Hepatocyte (in vitro differentiated cells): ENCODE data around the gene PELO. TPM values are rescaled to one million over a fixed set of nuclear protein-coding genes. Genes with fewer than 3 reads are reported as not detected.

Experiments used
- DNase-seq: peaks from one replicate; pipeline ENCODE4 v3.0.0-alpha.2; 2016; ENCODE audit warnings: low spot score
- H2AFZ ChIP-seq: fragments of 200-600 bp; sonication (generic); 2 replicates; pipeline ENCODE4 v1.6.0; 2016; ENCODE audit warnings: antibody characterized with exemption, mild to moderate bottlenecking
- H3K27ac ChIP-seq: fragments of 200-600 bp; sonication (generic); 2 replicates; pipeline ENCODE4 v1.5.1; 2016; ENCODE audit warnings: mild to moderate bottlenecking
- H3K27me3 ChIP-seq: fragments of 200-600 bp; sonication (generic); 2 replicates; pipeline ENCODE4 v1.6.1; 2016
- H3K36me3 ChIP-seq: fragments of 200-600 bp; sonication (generic); replicated peaks from 2 replicates; pipeline ENCODE4 v1.5.1; 2016; ENCODE audit warnings: low read depth; ENCODE audit not compliant: insufficient read depth
- H3K4me1 ChIP-seq: fragments of 200-600 bp; sonication (generic); 2 replicates; pipeline ENCODE4 v1.5.1; 2016; ENCODE audit warnings: mild to moderate bottlenecking, moderate library complexity; ENCODE audit not compliant: insufficient read depth
- H3K4me2 ChIP-seq: fragments of 200-600 bp; sonication (generic); 2 replicates; pipeline ENCODE4 v1.6.0; 2016
- H3K4me3 ChIP-seq: fragments of 200-600 bp; sonication (generic); 2 replicates; pipeline ENCODE4 v1.5.1; 2016; ENCODE audit warnings: mild to moderate bottlenecking
- H3K79me2 ChIP-seq: fragments of 200-600 bp; sonication (generic); 2 replicates; pipeline ENCODE4 v1.6.0; 2017; ENCODE audit warnings: mild to moderate bottlenecking
- H3K9me2 ChIP-seq: fragments of 200-600 bp; sonication (generic); replicated peaks from 2 replicates; pipeline ENCODE4 v1.6.0; 2017; ENCODE audit warnings: mild to moderate bottlenecking; ENCODE audit not compliant: insufficient read depth
- H3K9me3 ChIP-seq: fragments of 200-600 bp; sonication (generic); 2 replicates; pipeline ENCODE4 v1.5.1; 2016; ENCODE audit warnings: low read depth, mild to moderate bottlenecking
- H4K20me1 ChIP-seq: fragments of 200-600 bp; sonication (generic); 2 replicates; pipeline ENCODE4 v1.6.0; 2016; ENCODE audit warnings: mild to moderate bottlenecking; ENCODE audit not compliant: insufficient read depth, poor library complexity, severe bottlenecking
- EZH2 ChIP-seq: fragments of 200-600 bp; sonication (generic); IDR thresholded peaks from 2 replicates; pipeline ENCODE4 v1.6.1; 2016; ENCODE audit warnings: antibody characterized with exemption, mild to moderate bottlenecking, borderline replicate concordance
- EZH2phosphoT487 ChIP-seq: fragments of 200-600 bp; sonication (generic); IDR thresholded peaks from one replicate; pipeline ENCODE4 v1.6.1; 2018; ENCODE audit warnings: antibody characterized with exemption, mild to moderate bottlenecking, low read depth, moderate library complexity; ENCODE audit not compliant: unreplicated experiment, severe bottlenecking
- WGBS: methylation state at CpG from one replicate; pipeline ENCODE4 v1.1.6; 2016; ENCODE audit warnings: low lambda C conversion rate; ENCODE audit errors: missing lambda C conversion rate; 5-methylcytosine and 5-hydroxymethylcytosine counted together
- polyA plus RNA-seq: library from polyadenylated mRNA; unstranded; fragments of >200 nt; fragmentation: Nextera tagmentation; extraction: Ambion mirVana; gene quantifications from 2 replicates; pipeline ENCODE4 v1.2.1, GENCODE V29; 2016
- total RNA-seq: library from RNA; depleted of rRNA; stranded (reverse); fragments of >200 nt; gene quantifications from 2 replicates; pipeline ENCODE4 v1.2.3, GENCODE V29; 2014
- TF ChIP-seq, protein P1 (sequence below): fragments of 200-600 bp; sonication (generic); IDR thresholded peaks from 2 replicates; pipeline ENCODE4 v1.5.1; 2016; ENCODE audit warnings: antibody characterized with exemption, mild to moderate bottlenecking; ENCODE audit not compliant: poor library complexity

Gene PELO
- total and polyA plus RNA-seq, 2 experiments from 2014 or later, result 21.9 to 27.0 TPM

DNA sequence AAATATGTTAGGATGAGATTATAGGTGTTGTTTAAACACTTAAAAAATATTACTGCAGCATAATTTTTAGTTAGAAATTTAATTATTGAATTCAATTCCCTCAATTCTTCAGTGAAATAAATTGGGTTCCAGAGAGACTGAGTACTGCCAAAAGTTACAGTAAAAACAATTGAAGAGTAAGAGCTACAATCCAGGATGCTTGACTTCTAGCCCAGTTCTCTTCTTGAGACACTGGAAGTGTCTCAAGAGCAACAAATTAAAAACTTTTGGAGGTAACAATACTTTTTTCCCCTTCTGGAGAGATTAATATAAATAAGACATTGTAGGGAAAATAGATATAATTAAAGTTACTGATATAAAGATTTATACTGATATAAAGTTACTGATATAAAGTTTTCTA, 8.3 kb downstream of the PELO start:
- H3K79me2 ChIP-seq, result peaks cover 69% of the 10 kb centered on the region
- H2AFZ ChIP-seq, result no peak overlapping the region
- H3K4me2 ChIP-seq, result no peak overlapping the region
- H3K4me3 ChIP-seq, result no peak overlapping the region
- TF ChIP-seq EZH2, result no peak
- TF ChIP-seq, protein P1, sequence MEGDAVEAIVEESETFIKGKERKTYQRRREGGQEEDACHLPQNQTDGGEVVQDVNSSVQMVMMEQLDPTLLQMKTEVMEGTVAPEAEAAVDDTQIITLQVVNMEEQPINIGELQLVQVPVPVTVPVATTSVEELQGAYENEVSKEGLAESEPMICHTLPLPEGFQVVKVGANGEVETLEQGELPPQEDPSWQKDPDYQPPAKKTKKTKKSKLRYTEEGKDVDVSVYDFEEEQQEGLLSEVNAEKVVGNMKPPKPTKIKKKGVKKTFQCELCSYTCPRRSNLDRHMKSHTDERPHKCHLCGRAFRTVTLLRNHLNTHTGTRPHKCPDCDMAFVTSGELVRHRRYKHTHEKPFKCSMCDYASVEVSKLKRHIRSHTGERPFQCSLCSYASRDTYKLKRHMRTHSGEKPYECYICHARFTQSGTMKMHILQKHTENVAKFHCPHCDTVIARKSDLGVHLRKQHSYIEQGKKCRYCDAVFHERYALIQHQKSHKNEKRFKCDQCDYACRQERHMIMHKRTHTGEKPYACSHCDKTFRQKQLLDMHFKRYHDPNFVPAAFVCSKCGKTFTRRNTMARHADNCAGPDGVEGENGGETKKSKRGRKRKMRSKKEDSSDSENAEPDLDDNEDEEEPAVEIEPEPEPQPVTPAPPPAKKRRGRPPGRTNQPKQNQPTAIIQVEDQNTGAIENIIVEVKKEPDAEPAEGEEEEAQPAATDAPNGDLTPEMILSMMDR, result no peak
- DNase-seq, result no peak
- H3K27ac ChIP-seq, result no peak overlapping the region
- H4K20me1 ChIP-seq, result peaks cover under 1% of the 10 kb centered on the region
- H3K9me2 ChIP-seq, result no peaks in the 10 kb centered on the region
- H3K36me3 ChIP-seq, result no peaks in the 10 kb centered on the region
- H3K27me3 ChIP-seq, result no peaks in the 10 kb centered on the region
- H3K4me1 ChIP-seq, result peaks cover 11% of the 10 kb centered on the region
- H3K9me3 ChIP-seq, result no peaks in the 10 kb centered on the region

DNA sequence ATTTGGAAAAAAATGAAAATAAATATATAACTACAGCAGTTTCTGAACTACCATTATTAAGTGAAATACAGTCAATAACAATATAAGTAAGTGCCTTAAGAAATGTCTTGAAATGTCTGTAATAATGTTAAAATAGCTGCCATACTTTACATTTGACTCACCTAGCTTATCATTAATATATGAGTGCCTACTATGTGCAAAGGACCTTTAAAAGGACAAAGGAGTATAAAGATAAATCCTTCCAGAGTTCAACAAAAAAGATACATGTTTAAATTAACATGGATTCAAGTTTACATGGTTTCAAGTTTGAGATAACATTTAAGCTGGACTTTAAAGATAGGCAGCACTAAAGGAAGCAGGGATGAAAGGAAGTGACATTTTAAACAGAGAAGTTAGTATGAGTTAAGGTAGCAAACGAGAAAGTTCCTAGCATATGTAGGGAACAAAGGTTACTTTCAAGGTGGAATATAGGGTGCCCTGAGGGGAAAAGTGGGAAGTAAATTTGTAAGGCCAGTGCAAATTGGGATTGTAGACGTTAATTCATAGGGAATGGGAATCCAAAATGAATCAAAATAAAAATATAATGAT, 8.9 kb downstream of the PELO start:
- Histone ChIP-seq H3K4me1 (peaks cover 11% of the 10 kb centered on the region), H3K9me3 (no peaks in the 10 kb centered on the region), H4K20me1 (peaks cover 4% of the 10 kb centered on the region), H3K4me3 (no peak overlapping the region), H3K9me2 (no peaks in the 10 kb centered on the region), H3K27me3 (no peaks in the 10 kb centered on the region), H3K79me2 (peaks cover 69% of the 10 kb centered on the region), H2AFZ (no peak overlapping the region), H3K36me3 (no peaks in the 10 kb centered on the region), H3K4me2 (no peak overlapping the region), H3K27ac (no peak overlapping the region)
- no peak for TF ChIP-seq EZH2
- TF ChIP-seq, protein P1, result no peak
- no peak for TF ChIP-seq EZH2phosphoT487
- WGBS, result 56% methylated on average over 2 of the region's 2 CpGs
- no peak for DNase-seq

DNA sequence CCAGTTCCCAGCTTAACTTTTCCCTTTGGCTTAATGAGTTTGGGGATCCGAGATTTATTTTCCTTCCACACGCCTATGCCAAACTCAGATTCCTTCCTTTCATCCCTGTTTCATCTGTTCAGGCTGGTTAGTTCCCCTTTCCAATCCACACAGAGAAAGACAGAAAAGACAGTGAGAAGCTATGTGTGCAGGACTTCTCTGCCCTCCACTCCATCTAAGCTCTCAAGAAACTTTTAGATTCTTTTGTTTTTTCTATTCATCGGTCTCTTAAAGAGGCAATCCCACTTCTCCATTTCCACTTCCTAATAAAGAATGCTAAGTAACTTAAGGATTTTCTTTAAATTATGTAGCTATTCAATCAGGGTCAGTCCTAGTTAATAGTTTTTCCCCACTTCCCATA, 11.2 kb downstream of the PELO start:
- TF ChIP-seq, protein P1, result no peak
- TF ChIP-seq EZH2phosphoT487, result no peak
- no peak for TF ChIP-seq EZH2
- DNase-seq, result no peak
- H3K9me3 ChIP-seq, result no peaks in the 10 kb centered on the region
- H4K20me1 ChIP-seq, result peaks cover 25% of the 10 kb centered on the region
- H2AFZ ChIP-seq, result peak overlapping the region; percentile 52
- H3K36me3 ChIP-seq, result no peaks in the 10 kb centered on the region
- H3K4me1 ChIP-seq, result peaks cover 11% of the 10 kb centered on the region
- peak overlapping the region; percentile 48 for H3K4me3 ChIP-seq
- 22% methylated on average over 3 of the region's 3 CpGs for WGBS
- H3K4me2 ChIP-seq, result peak overlapping the region; percentile 82
- no peaks in the 10 kb centered on the region for H3K9me2 ChIP-seq
- peak overlapping the region; percentile 93 for H3K27ac ChIP-seq
- H3K27me3 ChIP-seq, result no peaks in the 10 kb centered on the region
- H3K79me2 ChIP-seq, result peaks cover 70% of the 10 kb centered on the region
